ENCODE results near the gene SMIM13.

The SMIM13 gene

GRCh38 chr6:11151488-11151887 lies 57.9 kb downstream of the SMIM13 start:
- DNase-seq (ENCODE audit: low read depth in 3 of 3, low spot score in 1 of 3) = no peak

GRCh38 chr6:11152581-11152980 lies 58.9 kb downstream of the SMIM13 start:
- DNase-seq (ENCODE audit: low read depth in 3 of 3, low spot score in 1 of 3) = no peak

GRCh38 chr6:11153447-11153846 lies 59.8 kb downstream of the SMIM13 start:
- DNase-seq (ENCODE audit: low read depth in 3 of 3, low spot score in 1 of 3) = no peak

GRCh38 chr6:11155589-11155988 lies 62.0 kb downstream of the SMIM13 start:
- no peak for DNase-seq (ENCODE audit: low read depth in 3 of 3, low spot score in 1 of 3)

GRCh38 chr6:11160199-11160598 lies 66.6 kb downstream of the SMIM13 start:
- DNase-seq (ENCODE audit: low read depth in 3 of 3, low spot score in 1 of 3) = no peak

GRCh38 chr6:11161031-11161956 lies 67.7 kb downstream of the SMIM13 start:
- no peak for DNase-seq (ENCODE audit: low read depth in 3 of 3, low spot score in 1 of 3)

GRCh38 chr6:11162262-11162661 lies 68.6 kb downstream of the SMIM13 start:
- no peak for DNase-seq (ENCODE audit: low read depth in 3 of 3, low spot score in 1 of 3)

- DNase-seq (ENCODE audit: low read depth in 3 of 3, low spot score in 1 of 3) = no peak
Observed at GRCh38 chr6:11163932-11164331, 70.3 kb downstream of the SMIM13 start.

- no peak for DNase-seq (ENCODE audit: low read depth in 3 of 3, low spot score in 1 of 3)
Observed at GRCh38 chr6:11164717-11165646, 71.3 kb downstream of the SMIM13 start.

- DNase-seq (ENCODE audit: low read depth in 3 of 3, low spot score in 1 of 3) = no peak
Observed at GRCh38 chr6:11166948-11167347, 73.3 kb downstream of the SMIM13 start.

- no peak for DNase-seq (ENCODE audit: low read depth in 3 of 3, low spot score in 1 of 3)
Observed at GRCh38 chr6:11168091-11168635, 74.5 kb downstream of the SMIM13 start.

GRCh38 chr6:11171952-11172351 lies 78.3 kb downstream of the SMIM13 start:
- no peak for DNase-seq (ENCODE audit: low read depth in 3 of 3, low spot score in 1 of 3)

GRCh38 chr6:11172501-11173327 lies 79.1 kb downstream of the SMIM13 start:
- peak; percentile 32 to 71 (median 59) for DNase-seq (ENCODE audit: low read depth in 3 of 3, low spot score in 1 of 3)

- no peak for DNase-seq (ENCODE audit: low read depth in 3 of 3, low spot score in 1 of 3)
Observed at GRCh38 chr6:11174242-11174611, 80.6 kb downstream of the SMIM13 start.

GRCh38 chr6:11177271-11177670 lies 83.6 kb downstream of the SMIM13 start:
- no peak for DNase-seq (ENCODE audit: low read depth in 3 of 3, low spot score in 1 of 3)

- DNase-seq (ENCODE audit: low read depth in 3 of 3, low spot score in 1 of 3) = no peak
Observed at GRCh38 chr6:11179088-11179418, 85.4 kb downstream of the SMIM13 start.

GRCh38 chr6:11179419-11180202 lies 86.0 kb downstream of the SMIM13 start:
- DNase-seq (ENCODE audit: low read depth in 3 of 3, low spot score in 1 of 3) = no peak

- no peak for DNase-seq (ENCODE audit: low read depth in 3 of 3, low spot score in 1 of 3)
Observed at GRCh38 chr6:11181478-11182136, 88.0 kb downstream of the SMIM13 start.

- no peak for DNase-seq (ENCODE audit: low read depth in 3 of 3, low spot score in 1 of 3)
Observed at GRCh38 chr6:11183761-11184362, 90.2 kb downstream of the SMIM13 start.
